HEK293 (cell line): ENCODE results near the gene KANTR.

Experiments
- CTCF ChIA-PET: fragments of 350-600 bp; formaldehyde crosslinking; extraction: SDS; loops from one replicate; lab custom pipeline; 2021; ENCODE audit warnings: antibody characterized with exemption; lab: Yijun Ruan, JAX
- POLR2A ChIA-PET: fragments of 300-600 bp; formaldehyde crosslinking; extraction: SDS; loops from one replicate; lab custom pipeline; 2020; ENCODE audit warnings: antibody characterized with exemption, inconsistent platforms; lab: Yijun Ruan, JAX
- H3K27ac ChIP-seq: fragments of 200-500 bp; sonication (Bioruptor generic); 2 replicates; pipeline ENCODE4 v1.5.1; 2014; ENCODE audit warnings: low read depth, low read length, control low read depth, inconsistent platforms; ENCODE audit errors: extremely low read depth
- H3K36me3 ChIP-seq, 2 experiments: fragments of 200-500 bp in 1 of 2; sonication (Bioruptor generic) in 1 of 2; 1 replicate in 1 of 2; 2 replicates in 1 of 2; pipeline ENCODE4 v1.5.1; 2014 to 2017; ENCODE audit warnings: inconsistent platforms in 2 of 2, low read length in 2 of 2; ENCODE audit not compliant: control insufficient read depth in 2 of 2, insufficient read depth in 1 of 2
- H3K4me1 ChIP-seq: fragments of 200-500 bp; sonication (Bioruptor generic); 2 replicates; pipeline ENCODE4 v1.5.1; 2014; ENCODE audit warnings: mild to moderate bottlenecking, low read length, inconsistent platforms; ENCODE audit not compliant: control insufficient read depth, insufficient read depth
- H3K4me3 ChIP-seq: 2 replicates; pipeline ENCODE4 v1.5.1; 2011; ENCODE audit warnings: low read depth, mild to moderate bottlenecking, control low read depth, low read length, moderate library complexity
- H3K9me3 ChIP-seq: fragments of 200-500 bp; sonication (Bioruptor generic); 2 replicates; pipeline ENCODE4 v1.5.1; 2014; ENCODE audit warnings: low read depth, low read length, inconsistent platforms; ENCODE audit not compliant: control insufficient read depth, insufficient read depth
- BCL6B ChIP-seq: fragments of 450-650 bp; formaldehyde crosslinking; IDR thresholded peaks from 2 replicates; pipeline ENCODE4 v1.5.1; 2017; ENCODE audit warnings: missing biosample characterization, missing genetic modification characterization
- FEZF1 ChIP-seq: fragments of 450-650 bp; formaldehyde crosslinking; IDR thresholded peaks from 2 replicates; pipeline ENCODE4 v1.5.1; 2016; ENCODE audit warnings: missing biosample characterization, missing genetic modification characterization
- REPIN1 ChIP-seq: fragments of 450-650 bp; formaldehyde crosslinking; IDR thresholded peaks from 2 replicates; pipeline ENCODE4 v1.5.1; 2017; ENCODE audit warnings: missing biosample characterization, missing genetic modification characterization, low read depth
- SP3 ChIP-seq: fragments of 450-650 bp; formaldehyde crosslinking; IDR thresholded peaks from 2 replicates; pipeline ENCODE4 v1.5.1; 2016; ENCODE audit warnings: missing biosample characterization, missing genetic modification characterization
- TCF7L2 ChIP-seq: IDR thresholded peaks from 2 replicates; pipeline ENCODE4 v1.6.1; 2011; ENCODE audit warnings: low read depth, mild to moderate bottlenecking, inconsistent platforms, low read length, moderate library complexity, borderline replicate concordance
- ZBTB7A ChIP-seq: fragments of 450-650 bp; formaldehyde crosslinking; IDR thresholded peaks from 2 replicates; pipeline ENCODE4 v1.5.1; 2016; ENCODE audit warnings: low read depth, missing biosample characterization, missing genetic modification characterization
- ZEB2 ChIP-seq: fragments of 450-650 bp; formaldehyde crosslinking; IDR thresholded peaks from 2 replicates; pipeline ENCODE4 v1.5.1; 2016; ENCODE audit warnings: missing biosample characterization, missing genetic modification characterization
- ZFHX2 ChIP-seq: fragments of 450-650 bp; formaldehyde crosslinking; conservative IDR thresholded peaks from 2 replicates; pipeline ENCODE4 v1.5.1; 2016; ENCODE audit warnings: missing biosample characterization, missing genetic modification characterization
- ZFP37 ChIP-seq: fragments of 450-650 bp; formaldehyde crosslinking; IDR thresholded peaks from 2 replicates; pipeline ENCODE4 v1.5.1; 2016; ENCODE audit warnings: missing biosample characterization, missing genetic modification characterization
- ZNF155 ChIP-seq: fragments of 450-650 bp; formaldehyde crosslinking; IDR thresholded peaks from 2 replicates; pipeline ENCODE4 v1.5.1; 2016; ENCODE audit warnings: missing biosample characterization, missing genetic modification characterization
- ZNF157 ChIP-seq: fragments of 450-650 bp; formaldehyde crosslinking; IDR thresholded peaks from 2 replicates; pipeline ENCODE4 v1.5.1; 2016; ENCODE audit warnings: missing biosample characterization, missing genetic modification characterization
- ZNF184 ChIP-seq: fragments of 450-650 bp; IDR thresholded peaks from 2 replicates; pipeline ENCODE4 v1.5.1; 2018; ENCODE audit warnings: missing biosample characterization, mild to moderate bottlenecking, missing genetic modification characterization
- ZNF26 ChIP-seq: fragments of 450-650 bp; formaldehyde crosslinking; IDR thresholded peaks from 2 replicates; pipeline ENCODE4 v1.5.1; 2016; ENCODE audit warnings: missing biosample characterization, missing genetic modification characterization
- ZNF311 ChIP-seq: fragments of 450-650 bp; formaldehyde crosslinking; IDR thresholded peaks from 2 replicates; pipeline ENCODE4 v1.5.1; 2017; ENCODE audit warnings: missing biosample characterization, missing genetic modification characterization, borderline replicate concordance
- ZNF335 ChIP-seq: fragments of 450-650 bp; formaldehyde crosslinking; conservative IDR thresholded peaks from 2 replicates; pipeline ENCODE4 v1.5.1; 2016; ENCODE audit warnings: missing biosample characterization, missing genetic modification characterization
- ZNF341 ChIP-seq: fragments of 450-650 bp; formaldehyde crosslinking; IDR thresholded peaks from 2 replicates; pipeline ENCODE4; 2016; ENCODE audit warnings: low read depth, missing biosample characterization, missing genetic modification characterization
- ZNF501 ChIP-seq: fragments of 450-650 bp; formaldehyde crosslinking; IDR thresholded peaks from 2 replicates; pipeline ENCODE4 v1.5.1; 2016; ENCODE audit warnings: missing biosample characterization, missing genetic modification characterization
- ZNF600 ChIP-seq: fragments of 450-650 bp; formaldehyde crosslinking; IDR thresholded peaks from 2 replicates; pipeline ENCODE4 v1.5.1; 2016; ENCODE audit warnings: missing biosample characterization, missing genetic modification characterization
- ZNF610 ChIP-seq: fragments of 450-650 bp; formaldehyde crosslinking; IDR thresholded peaks from 2 replicates; pipeline ENCODE4 v1.5.1; 2016; ENCODE audit warnings: missing biosample characterization, missing genetic modification characterization, borderline replicate concordance
- ZNF629 ChIP-seq: fragments of 450-650 bp; formaldehyde crosslinking; IDR thresholded peaks from 2 replicates; pipeline ENCODE4 v1.5.1; 2017; ENCODE audit warnings: missing biosample characterization, missing genetic modification characterization
- ZNF707 ChIP-seq: fragments of 450-650 bp; formaldehyde crosslinking; IDR thresholded peaks from 2 replicates; pipeline ENCODE4 v1.5.1; 2016; ENCODE audit warnings: missing biosample characterization, missing genetic modification characterization
- ZNF791 ChIP-seq: fragments of 450-650 bp; formaldehyde crosslinking; IDR thresholded peaks from 2 replicates; pipeline ENCODE4 v1.5.1; 2016; ENCODE audit warnings: missing biosample characterization, missing genetic modification characterization
- ZNF792 ChIP-seq: fragments of 450-650 bp; formaldehyde crosslinking; IDR thresholded peaks from 2 replicates; pipeline ENCODE4 v1.5.1; 2016; ENCODE audit warnings: missing biosample characterization, missing genetic modification characterization
- ZSCAN4 ChIP-seq: fragments of 450-650 bp; formaldehyde crosslinking; IDR thresholded peaks from 2 replicates; pipeline ENCODE4 v1.5.1; 2017; ENCODE audit warnings: missing biosample characterization, missing genetic modification characterization
- TF ChIP-seq, protein P1 (sequence below): fragments of 450-650 bp; formaldehyde crosslinking; IDR thresholded peaks from 2 replicates; pipeline ENCODE4 v1.5.1; 2016; ENCODE audit warnings: missing biosample characterization, missing genetic modification characterization
- TF ChIP-seq, protein P2 (sequence below): fragments of 450-650 bp; formaldehyde crosslinking; IDR thresholded peaks from 2 replicates; pipeline ENCODE4 v1.5.1; 2016; ENCODE audit warnings: missing biosample characterization, missing genetic modification characterization

Gene KANTR

GRCh38 chrX:53081925-53082772, 11.8 kb upstream of the KANTR start, which contains the start of gene TSPYL2 (continued):
- TF ChIP-seq BCL6B (tag by site-specific recombination) (no peak), ZNF792 (tag by site-specific recombination) (0 out of 2 replicates have a peak, but pooled peaks have one; percentile 40), SP3 (tag by site-specific recombination) (peak; percentile 72), REPIN1 (no peak), ZFP37 (no peak), ZNF791 (no peak), ZNF311 (tag by site-specific recombination) (no peak), ZNF600 (tag by site-specific recombination) (peak; percentile 82), ZEB2 (tag by site-specific recombination) (no peak), FEZF1 (no peak), ZNF501 (peak; percentile 47; the same call in 1 of the 2 replicates), ZNF26 (no peak), ZNF610 (tag by site-specific recombination) (peak; percentile 76; the same call in 1 of the 2 replicates), ZFHX2 (tag by site-specific recombination) (peak; percentile 85; the same call in 1 of the 2 replicates), TCF7L2 (no peak), ZNF157 (tag by site-specific recombination) (no peak), ZNF341 (tag by site-specific recombination) (peak; percentile 88)
- TF ChIP-seq, protein P1, sequence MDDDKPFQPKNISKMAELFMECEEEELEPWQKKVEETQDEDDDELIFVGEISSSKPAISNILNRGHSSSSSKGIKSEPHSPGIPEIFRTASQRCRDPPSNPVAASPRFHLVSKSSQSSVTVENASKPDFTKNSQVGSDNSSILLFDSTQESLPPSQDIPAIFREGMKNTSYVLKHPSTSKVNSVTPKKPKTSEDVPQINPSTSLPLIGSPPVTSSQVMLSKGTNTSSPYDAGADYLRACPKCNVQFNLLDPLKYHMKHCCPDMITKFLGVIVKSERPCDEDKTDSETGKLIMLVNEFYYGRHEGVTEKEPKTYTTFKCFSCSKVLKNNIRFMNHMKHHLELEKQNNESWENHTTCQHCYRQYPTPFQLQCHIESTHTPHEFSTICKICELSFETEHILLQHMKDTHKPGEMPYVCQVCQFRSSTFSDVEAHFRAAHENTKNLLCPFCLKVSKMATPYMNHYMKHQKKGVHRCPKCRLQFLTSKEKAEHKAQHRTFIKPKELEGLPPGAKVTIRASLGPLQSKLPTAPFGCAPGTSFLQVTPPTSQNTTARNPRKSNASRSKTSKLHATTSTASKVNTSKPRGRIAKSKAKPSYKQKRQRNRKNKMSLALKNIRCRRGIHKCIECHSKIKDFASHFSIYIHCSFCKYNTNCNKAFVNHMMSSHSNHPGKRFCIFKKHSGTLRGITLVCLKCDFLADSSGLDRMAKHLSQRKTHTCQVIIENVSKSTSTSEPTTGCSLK (tag by site-specific recombination), result no peak

DNA sequence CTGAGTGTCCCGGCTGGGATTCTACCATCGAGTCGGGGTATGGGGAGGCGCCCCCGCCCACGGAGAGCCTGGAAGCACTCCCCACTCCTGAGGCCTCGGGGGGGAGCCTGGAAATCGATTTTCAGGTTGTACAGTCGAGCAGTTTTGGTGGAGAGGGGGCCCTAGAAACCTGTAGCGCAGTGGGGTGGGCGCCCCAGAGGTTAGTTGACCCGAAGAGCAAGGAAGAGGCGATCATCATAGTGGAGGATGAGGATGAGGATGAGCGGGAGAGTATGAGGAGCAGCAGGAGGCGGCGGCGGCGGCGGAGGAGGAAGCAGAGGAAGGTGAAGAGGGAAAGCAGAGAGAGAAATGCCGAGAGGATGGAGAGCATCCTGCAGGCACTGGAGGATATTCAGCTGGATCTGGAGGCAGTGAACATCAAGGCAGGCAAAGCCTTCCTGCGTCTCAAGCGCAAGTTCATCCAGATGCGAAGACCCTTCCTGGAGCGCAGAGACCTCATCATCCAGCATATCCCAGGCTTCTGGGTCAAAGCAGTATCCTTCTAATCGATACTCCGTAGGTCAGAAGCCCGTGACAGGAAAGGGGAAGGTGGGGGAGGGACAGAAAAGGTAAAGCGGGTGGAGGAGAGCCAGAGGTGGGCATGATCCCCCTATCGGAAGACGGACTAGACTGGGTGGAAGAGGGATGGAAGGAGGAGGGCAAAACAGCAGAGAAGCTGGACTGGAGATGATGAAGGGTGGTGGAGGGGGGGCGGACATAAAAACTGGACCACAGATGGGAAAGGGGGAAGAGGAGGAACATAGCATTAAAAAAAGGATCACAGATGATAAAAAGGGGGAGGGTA, 10.9 kb upstream of the KANTR start:
- Histone ChIP-seq H3K27ac (peak overlapping the region; percentile 70), H3K4me1 (peaks cover 3% of the 10 kb centered on the region; the same call in 1 of the 2 replicates), H3K4me3 (peak overlapping the region; percentile 69), H3K9me3 (no peaks in the 10 kb centered on the region), H3K36me3 (peaks cover 15 to 45% of the 10 kb centered on the region in 2 experiments)
- ChIA-PET POLR2A (interaction anchor here (0.5 to 1.7 kb wide), 14 partner anchors 10 to 198 kb away, joined by 3 to 44 read pairs (median 4); partner anchors contain the start of genes IQSEC2, KANTR and KDM5C), CTCF (interaction anchor here (0.8 to 0.9 kb wide), 2 partner anchors 10 to 11 kb away, joined by 3 to 5 read pairs; no protein-coding TSS in a partner anchor)
- TF ChIP-seq ZBTB7A, result no peak
- no peak for TF ChIP-seq ZNF707
- TF ChIP-seq ZNF335, result no peak
- TF ChIP-seq ZNF629 (tag by site-specific recombination), result no peak
- TF ChIP-seq ZNF184 (tag by site-specific recombination), result no peak
- TF ChIP-seq ZSCAN4 (tag by site-specific recombination), result no peak
- TF ChIP-seq, protein P2, sequence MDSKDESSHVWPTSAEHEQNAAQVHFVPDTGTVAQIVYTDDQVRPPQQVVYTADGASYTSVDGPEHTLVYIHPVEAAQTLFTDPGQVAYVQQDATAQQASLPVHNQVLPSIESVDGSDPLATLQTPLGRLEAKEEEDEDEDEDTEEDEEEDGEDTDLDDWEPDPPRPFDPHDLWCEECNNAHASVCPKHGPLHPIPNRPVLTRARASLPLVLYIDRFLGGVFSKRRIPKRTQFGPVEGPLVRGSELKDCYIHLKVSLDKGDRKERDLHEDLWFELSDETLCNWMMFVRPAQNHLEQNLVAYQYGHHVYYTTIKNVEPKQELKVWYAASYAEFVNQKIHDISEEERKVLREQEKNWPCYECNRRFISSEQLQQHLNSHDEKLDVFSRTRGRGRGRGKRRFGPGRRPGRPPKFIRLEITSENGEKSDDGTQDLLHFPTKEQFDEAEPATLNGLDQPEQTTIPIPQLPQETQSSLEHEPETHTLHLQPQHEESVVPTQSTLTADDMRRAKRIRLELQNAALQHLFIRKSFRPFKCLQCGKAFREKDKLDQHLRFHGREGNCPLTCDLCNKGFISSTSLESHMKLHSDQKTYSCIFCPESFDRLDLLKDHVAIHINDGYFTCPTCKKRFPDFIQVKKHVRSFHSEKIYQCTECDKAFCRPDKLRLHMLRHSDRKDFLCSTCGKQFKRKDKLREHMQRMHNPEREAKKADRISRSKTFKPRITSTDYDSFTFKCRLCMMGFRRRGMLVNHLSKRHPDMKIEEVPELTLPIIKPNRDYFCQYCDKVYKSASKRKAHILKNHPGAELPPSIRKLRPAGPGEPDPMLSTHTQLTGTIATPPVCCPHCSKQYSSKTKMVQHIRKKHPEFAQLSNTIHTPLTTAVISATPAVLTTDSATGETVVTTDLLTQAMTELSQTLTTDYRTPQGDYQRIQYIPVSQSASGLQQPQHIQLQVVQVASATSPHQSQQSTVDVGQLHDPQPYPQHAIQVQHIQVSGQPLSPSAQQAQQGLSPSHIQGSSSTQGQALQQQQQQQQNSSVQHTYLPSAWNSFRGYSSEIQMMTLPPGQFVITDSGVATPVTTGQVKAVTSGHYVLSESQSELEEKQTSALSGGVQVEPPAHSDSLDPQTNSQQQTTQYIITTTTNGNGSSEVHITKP (tag by site-specific recombination), result peak; percentile 74
- no peak for TF ChIP-seq ZNF155 (tag by site-specific recombination)
